Measurements from ENCODE around the gene TK1.
A peak's percentile ranks its signal among the peaks of the same experiment; 100 is the strongest.

Gene TK1

DNA sequence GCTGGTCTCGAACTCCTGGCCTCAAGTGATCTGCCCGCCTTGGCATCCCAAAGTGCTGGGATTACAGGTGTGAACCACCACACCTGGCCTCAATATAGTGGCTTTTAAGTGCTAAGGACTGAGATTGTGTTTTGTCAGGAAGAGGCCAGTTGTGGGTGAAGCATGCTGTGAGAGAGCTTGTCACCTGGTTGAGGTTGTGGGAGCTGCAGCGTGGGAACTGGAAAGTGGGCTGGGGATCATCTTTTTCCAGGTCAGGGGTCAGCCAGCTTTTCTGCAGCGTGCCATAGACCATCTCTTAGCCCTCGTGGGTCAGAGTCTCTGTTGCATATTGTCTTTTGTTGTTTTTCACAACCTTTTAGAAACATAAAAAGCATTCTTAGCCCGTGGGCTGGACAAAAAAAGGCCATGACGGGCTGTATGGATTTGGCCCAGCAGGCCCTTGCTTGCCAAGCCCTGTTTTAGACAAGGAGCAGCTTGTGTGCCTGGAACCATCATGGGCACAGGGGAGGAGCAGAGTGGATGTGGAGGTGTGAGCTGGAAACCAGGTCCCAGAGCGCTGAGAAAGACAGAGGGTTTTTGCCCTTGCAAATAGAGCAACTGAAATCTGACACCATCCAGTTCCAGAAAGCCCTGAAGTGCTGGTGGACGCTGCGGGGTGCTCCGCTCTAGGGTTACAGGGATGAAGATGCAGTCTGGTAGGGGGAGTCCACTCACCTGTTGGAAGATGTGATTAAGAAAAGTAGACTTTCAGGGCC is 32.7 kb upstream of the TK1 start:
- no peak for DNase-seq

DNA sequence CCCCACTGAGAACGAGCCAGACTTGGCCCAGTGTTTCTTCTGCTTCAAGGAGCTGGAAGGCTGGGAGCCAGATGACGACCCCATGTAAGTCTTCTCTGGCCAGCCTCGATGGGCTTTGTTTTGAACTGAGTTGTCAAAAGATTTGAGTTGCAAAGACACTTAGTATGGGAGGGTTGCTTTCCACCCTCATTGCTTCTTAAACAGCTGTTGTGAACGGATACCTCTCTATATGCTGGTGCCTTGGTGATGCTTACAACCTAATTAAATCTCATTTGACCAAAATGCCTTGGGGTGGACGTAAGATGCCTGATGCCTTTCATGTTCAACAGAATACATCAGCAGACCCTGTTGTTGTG is 27.8 kb upstream of the TK1 start:
- no peak for DNase-seq

DNA sequence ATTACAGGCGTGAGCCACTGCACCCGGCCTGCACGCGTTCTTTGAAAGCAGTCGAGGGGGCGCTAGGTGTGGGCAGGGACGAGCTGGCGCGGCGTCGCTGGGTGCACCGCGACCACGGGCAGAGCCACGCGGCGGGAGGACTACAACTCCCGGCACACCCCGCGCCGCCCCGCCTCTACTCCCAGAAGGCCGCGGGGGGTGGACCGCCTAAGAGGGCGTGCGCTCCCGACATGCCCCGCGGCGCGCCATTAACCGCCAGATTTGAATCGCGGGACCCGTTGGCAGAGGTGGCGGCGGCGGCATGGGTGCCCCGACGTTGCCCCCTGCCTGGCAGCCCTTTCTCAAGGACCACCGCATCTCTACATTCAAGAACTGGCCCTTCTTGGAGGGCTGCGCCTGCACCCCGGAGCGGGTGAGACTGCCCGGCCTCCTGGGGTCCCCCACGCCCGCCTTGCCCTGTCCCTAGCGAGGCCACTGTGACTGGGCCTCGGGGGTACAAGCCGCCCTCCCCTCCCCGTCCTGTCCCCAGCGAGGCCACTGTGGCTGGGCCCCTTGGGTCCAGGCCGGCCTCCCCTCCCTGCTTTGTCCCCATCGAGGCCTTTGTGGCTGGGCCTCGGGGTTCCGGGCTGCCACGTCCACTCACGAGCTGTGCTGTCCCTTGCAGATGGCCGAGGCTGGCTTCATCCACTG is 27.3 kb upstream of the TK1 start, which contains the start of gene BIRC5:
TSS of gene BIRC5 (plus strand) at position 238 of the 690 bp plus-strand sequence. CDS start at position 302, 64 bp downstream.
- peak; percentile 97 for DNase-seq

DNA sequence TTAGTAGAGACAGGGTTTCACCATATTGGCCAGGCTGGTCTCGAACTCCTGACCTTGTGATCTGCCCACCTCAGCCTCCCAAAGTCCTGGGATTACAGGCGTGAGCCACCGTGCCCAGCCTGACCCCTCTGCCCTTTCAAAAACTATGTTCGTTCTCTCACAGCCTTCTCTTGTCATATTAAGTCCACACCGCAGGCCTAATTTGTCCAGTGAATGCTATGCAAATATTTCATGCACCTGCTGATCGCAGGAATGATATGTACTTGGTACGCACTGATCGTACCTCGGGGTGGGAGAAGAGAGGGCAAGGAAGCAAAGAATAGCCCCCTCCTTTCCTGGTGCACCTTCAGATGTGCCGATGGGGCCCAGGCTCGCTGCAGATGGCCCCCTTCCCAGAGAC is 24.2 kb upstream of the TK1 start:
- DNase-seq: no peak

DNA sequence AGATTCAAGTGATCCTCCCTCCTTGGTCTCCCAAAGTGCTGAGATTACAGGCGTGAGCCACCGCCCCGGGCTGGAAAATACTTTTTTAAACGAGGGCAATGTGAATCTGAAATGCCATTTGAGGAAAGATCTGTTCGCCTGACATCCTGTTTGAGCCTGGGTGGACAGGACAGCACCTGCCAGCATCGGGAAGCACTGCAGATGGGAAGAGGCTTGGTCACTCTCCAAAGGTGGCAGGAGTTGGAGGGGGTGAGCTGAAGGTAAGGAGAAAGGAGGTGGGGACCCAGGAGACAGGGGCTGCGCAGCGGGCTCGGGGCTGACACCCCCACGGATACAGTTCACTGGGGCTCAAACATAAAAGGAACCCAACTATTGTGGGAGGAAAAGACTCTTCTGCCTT is 23.3 kb upstream of the TK1 start:
- no peak for DNase-seq

DNA sequence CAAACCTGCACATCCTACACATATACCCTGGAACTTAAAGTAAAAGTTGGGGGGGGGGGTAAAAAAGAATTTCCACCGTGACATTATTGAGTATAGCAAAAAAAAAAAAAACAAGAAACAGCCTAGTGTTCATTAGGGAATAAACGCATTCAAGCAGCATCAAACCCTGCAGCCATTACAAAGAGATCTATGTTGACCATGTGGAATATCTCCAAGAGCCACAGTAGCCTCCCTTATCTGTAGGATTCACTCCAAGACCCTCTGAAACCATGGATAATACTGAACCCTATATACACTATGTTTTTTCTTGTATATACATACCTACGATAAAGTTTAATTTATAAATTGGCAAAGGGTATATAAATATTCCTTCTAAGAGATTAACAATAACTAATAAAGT is 21.6 kb upstream of the TK1 start:
- DNase-seq: no peak

DNA sequence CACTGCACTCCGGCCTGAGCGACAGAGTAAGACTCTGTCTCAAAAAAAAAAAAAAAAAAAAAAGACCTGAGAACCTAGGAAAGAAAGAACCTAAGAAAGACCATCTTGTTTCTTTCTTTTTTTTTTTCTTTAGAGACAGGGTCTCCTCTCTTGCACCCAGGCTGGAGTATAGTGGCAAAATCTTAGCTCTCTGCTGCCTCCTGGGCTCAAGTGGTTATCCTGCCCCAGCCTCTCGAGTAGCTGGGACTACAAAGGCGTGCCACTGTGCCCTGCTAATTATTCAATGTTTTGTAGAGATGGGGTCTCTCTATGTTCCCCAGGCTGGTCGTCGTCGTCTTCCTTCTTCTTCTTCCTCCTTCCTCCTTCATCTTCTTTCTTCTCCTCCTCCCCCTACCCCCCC is 19.4 kb upstream of the TK1 start:
- no peak for DNase-seq

DNA sequence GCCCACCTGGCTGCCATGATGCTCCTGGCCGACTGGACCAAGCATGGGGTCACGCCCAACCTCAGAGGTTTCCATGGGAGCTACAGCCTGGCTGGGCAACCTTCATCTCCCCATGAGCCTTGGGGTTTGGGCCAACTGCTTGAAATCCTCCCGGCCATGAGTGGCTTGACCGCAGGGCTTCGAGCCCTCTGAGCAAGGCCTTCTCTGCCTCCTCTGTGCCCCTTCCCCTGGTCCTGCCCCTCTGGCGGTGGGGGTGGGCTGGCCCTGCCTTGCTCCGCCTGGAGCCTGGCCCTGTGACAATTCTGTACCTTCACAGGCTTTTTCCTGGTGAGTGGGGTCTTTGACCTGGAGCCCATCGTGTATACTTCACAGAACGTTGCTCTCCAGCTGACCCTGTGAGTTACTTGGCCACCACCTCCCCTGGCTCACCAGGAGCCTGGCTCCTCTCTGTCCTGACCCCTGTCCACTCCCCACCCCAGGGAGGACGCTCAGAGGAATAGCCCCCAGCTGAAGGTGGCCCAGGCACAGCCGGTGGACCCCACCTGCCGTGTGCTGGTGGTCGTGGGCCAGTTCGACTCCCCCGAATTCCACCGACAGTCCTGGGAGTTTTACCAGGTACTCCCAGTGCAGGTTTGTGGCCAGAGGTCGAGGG is 18.4 kb upstream of the TK1 start:
- DNase-seq: no peak

DNA sequence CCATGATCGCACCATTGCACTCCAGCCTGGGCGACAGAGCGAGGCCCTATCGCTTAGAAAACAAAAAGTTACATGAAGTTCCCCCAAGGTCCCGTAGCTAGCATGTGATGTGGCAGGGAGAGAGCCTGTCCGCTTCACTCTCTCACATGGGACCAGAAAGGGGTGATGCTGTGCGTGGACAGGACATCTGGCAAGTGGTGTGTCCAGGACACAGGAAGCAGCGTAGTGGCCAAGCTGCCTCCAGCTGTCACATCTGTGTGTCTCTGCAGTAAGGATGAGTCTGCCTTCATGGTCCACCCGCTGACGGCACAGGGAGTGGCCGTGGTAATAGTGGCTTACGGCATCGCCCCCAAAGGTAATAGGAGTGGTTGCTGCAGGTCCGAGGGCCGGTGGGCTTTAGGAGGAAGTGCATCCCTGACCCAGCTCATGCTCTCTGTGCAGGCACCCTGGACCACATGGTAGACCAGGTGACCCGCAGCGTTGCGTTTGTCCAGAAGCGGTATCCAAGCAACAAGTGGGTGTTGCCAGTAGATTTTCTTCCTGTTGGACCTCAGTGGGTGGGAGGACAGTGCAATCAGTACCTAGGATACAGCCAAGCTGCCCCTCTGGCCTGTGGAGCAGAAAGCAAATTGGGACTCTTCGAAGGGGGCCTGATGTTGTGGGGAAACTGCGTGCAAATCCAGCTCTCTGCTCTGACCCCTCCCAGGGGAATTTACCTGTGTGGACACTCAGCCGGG is 17.7 kb upstream of the TK1 start:
- DNase-seq: no peak

DNA sequence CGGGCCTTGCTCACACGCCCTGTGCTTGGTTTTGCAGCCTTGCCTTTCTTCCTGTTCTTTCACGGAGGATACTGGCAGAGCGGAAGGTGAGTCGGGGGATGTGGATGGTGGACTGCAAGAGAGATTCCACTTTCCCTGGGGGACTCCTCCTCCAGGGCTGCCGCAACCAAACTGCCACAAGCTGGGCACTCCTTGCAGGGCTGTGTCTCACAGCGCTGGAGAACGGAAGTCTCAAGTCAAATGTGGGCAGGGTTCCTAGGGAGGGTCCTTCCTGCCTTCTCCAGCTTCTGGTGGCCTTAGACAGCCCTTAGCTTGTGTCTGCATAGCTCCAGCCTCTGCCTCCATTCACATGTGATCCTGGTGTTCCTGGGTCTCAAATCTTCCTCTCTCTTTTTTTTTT is 15.8 kb upstream of the TK1 start:
- no peak for DNase-seq

DNA sequence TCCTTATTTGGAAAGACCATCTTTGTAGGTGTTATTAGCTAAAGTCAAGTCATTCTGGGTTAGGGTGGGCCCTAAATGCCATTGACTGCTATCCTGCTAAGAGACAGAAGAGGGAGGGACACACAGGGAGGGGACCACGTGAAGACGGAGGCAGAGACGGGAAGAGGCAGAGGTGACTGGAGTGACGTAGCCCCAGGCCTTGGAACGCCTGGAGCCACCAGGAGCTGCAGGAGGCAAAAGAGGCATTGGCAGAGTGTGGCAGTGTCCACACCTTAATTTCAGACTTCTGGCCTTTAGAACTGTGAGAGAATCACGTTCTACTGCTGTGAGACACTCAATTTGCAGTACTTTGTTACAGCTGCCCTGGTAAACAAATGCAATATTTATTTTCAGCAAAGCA is 13.6 kb upstream of the TK1 start:
- DNase-seq: no peak

DNA sequence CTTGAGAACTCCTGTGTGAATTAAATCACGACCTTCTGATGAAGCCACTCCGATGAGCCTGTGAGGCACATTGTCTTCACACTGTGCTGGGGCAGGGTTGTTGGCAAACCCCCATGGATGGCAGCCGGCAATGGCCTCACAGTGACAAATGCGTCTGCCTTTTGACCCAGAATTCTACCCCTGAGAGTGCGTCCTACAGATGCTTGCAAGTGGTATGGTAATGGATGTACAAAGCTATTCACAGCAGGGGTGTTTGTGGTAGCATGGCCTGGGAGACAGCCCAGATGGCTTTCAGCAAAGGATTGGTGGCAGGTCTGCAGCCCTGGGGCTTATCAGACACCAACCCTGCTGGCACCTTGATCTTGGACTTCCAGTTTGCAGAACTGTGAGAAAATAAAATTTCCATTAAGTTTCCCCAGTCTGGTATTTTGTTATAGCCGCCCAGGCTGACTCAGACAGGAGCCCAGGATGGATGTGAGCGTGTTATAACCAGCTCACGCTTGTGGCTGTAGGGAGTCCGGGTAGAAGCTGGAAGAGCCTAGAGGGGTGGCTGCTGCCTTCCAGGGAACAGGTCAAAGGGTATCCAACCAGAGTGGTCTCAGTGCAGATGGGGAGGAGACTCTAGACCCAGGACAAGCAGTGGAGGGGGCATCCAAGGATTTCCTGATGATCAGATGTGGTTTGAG is 10.4 kb upstream of the TK1 start:
- DNase-seq: no peak

DNA sequence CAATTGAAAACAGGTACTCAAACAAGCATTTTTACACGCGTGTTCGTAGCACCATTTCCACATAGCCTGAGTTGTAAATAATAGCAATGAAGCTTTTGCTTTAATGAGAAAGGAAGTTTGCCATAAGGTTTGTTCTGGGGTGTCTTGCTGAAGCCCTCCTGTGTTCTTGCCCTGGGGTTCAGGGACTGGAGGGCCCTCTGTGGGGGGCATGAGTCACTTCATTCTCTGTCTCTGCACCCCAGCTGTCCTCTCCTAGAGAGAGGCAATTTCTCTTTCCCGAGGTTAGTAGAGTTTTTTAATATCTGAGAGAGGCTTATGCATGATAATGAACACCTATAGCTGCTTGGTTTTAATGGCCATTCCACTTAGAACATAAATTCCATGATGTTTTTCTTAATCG is 9.9 kb upstream of the TK1 start:
- DNase-seq: no peak

DNA sequence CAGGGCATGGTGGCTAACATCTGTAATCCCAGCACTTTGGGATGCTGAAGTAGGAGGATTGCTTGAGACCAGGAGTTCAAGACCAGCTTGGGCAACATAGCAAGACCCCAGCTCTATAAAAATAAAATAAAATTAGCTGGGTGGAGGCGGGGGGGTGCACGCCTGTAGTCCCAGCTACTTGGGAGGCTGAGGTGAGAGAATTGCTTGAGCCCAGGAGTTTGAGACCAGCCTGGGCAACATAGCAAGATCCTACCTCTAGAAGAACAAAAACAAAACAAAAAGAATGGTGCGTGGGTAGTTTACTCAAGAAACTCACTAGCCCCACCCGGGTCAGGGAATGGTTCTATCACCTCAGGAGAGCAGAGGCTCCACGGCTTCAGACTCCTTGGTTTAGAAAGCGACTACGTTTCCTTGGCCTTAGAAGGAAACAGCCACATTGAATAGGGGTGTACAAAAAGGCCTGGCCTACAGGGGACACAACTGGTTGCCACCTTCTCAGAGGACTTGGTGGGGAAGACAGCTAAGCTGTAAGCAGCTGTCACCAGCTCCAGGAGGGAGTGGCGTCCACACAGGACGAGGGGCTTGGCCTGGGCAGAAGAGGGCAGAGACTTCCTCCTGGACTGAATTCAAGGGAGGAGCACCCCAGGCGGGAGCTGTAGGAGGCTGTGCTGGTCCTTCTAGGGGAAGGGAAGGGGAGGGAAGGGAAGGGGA is 716 bp downstream of the TK1 start:
- no peak for DNase-seq

DNA sequence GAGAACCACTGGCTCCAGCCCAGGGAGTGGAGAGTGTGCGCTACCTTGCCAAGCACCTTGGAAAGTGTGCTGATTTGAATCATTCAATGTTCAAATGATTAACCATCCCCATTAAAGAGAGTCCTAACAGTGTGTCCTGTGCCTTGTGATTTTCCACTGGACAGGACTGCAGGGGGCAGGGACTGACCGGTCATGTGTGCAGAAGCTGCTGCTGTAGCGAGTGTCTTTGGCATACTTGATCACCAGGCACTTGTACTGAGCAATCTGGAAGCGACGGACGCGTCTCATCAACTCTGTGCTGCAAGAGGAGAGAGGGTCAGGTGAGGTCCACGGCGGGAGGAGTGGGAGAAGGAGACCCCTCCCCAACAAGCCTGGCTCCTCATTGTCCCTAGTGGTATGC is 2.0 kb downstream of the TK1 start:
- no peak for DNase-seq

DNA sequence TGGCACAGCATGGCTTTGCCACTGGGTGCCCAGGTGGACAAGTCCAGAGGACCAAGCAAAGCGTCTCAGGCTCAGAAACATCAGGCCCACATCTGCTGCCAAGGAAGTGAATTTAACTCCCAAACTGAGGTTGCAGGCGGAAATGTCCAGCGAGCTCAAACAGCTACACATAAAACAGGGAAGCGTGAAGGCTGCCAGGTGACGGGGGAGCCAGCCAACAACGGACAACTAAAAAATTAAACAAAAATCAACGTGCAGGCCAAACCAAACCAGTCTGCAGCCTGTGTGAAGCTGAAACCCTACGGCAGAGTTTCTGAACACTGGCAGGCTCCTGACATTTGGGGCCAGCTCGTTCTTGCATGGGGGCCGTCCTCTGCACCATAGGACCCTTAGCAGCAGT is 2.5 kb downstream of the TK1 start:
- no peak for DNase-seq

DNA sequence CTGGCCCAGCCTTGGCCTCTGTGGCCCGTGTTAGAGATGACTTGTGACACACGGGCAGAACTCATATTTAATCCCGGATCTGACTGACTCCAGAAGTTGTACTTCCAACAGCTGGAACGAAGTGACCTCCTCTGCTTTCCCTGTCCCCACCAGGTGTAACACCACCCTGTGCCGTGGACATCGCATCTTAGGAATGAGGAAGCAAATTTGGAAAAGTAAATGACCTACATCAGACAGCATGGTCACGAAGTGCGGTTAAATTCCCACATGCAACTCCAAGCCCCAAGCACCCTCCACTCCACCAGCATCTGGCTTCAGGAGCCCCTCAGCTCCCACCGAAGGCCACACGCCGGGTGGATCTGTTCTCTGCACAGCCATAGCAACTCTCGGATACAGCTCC is 2.9 kb downstream of the TK1 start:
- DNase-seq: no peak

DNA sequence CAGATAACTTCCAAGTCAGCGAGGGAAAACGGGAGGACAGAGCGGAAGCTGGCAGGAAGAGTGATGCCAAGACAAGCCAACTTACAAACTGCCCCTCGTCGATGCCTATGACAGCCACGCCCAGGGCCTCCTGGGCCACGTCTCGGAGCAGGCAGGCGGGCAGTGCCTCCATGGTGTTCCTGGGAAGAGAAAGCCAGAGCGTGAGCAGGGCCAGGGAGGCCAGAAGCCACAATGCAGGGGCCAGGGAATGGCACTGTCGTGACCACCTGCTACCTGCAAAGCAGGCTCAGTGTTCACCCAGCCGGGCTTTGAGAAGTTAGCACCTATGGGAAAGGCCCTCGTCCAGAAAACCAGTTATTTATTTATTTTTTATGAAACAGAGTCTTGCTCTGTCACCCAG is 4.3 kb downstream of the TK1 start:
- no peak for DNase-seq

DNA sequence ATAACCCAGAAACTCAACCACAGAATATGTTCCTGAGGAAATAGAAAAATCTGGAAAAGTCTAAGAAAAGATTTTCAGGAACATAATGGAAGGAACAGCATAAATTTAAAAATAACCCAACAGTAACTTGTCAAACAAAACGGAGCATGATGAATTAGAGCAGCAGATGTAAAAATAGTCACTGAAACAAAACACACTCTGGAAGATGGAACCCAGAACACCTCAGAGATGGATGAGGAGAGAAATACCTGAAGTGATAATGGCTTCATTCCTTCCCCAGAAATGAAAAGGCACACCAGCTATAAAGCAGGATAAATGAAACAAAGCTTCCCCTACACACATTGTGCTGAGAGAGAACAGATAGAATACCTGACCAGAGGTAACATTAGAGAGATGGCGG is 6.3 kb downstream of the TK1 start:
- no peak for DNase-seq

DNA sequence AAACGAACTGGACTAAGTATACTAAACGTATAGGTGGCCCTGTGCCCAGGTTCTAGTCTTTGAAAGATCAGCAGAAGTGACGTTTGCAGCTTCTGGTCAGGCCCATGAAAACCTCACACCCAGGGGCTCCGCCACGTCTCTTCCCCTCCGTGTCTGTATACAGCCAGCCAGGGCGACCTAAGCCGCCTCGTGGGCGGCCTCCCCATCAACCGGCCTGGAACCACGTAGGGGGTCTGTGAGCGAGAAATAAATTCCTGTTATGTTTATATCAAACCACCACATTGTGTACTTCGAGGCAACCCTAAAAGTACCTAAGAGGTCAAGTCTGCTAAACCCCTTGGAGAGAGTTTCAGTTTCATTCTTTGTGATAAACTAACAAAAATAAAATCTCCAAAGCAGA is 6.8 kb downstream of the TK1 start:
- DNase-seq: no peak

DNA sequence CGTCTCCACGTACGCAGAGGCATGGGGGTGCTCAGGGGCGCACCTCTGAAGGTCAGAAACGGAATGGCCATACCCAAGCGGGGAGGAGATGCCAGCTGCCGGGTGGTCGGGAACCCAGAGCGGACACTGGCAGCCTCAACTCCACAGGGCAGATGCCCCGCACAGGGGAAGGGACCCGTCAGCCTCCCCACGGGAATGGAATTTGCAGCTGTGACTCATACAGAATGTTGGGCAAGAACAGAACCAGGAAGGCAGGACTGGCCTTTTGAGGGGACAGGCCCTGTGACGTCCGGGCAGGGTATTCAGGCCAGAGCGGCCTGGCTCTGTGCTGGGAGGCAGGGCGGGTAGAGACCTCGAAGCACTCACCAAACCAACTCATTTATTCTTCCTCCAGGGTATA is 7.5 kb downstream of the TK1 start:
- no peak for DNase-seq

DNA sequence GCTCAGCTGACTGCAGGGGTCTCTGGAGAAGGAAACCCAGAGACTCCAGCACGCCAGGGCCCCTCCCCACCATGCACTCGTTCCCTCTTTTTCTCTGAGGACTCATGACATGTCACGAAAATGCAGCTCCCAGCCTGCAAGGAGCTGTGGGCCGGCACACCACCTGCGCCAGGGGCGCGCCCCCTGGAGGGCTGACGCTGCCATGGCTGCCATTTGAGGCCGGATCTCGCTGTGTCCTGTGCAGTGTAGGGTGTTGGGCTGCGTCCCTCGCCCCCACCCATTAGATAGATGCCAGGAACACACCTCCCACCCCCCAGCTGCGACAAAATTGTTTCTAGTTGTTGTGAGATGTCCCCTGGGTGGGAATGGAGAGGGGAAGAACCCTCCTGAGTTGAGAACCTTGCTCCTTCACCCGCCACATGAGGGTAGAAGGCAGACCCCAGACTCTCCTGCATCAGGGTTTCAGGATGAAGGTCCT is 10.3 kb downstream of the TK1 start:
- DNase-seq: peak; percentile 92
